Stimulated activated naive CD4-positive, alpha-beta T cell (primary cell): ENCODE results near the gene FAM120A.
"Not testable (repeated sequence)": the region's sequence is repeated elsewhere in the genome, so short reads cannot be mapped to it uniquely, and the experiment has no call there.

ENCODE experiments used
- DNase-seq, 6 experiments: peaks; one replicate each; lab custom pipeline; 2025; lab: John Stamatoyannopoulos, UW

The FAM120A gene

GRCh38 chr9:93450945-93451815, at the start of gene FAM120A:
TSS of gene FAM120A (plus strand) at chr9:93451685. CDS start at chr9:93451916, 231 bp downstream.
- DNase-seq: peak; percentile 52 to 74 (median 70)

- no peak for DNase-seq
Observed at GRCh38 chr9:93406371-93406770, 45.1 kb upstream of the FAM120A start.

- no peak for DNase-seq
Observed at GRCh38 chr9:93413530-93413929, 38.0 kb upstream of the FAM120A start.

GRCh38 chr9:93415176-93415690, 36.3 kb upstream of the FAM120A start:
- DNase-seq: no peak

- no peak for DNase-seq
Observed at GRCh38 chr9:93416530-93417235, 34.8 kb upstream of the FAM120A start.

- no peak for DNase-seq
Observed at GRCh38 chr9:93417538-93417937, 33.9 kb upstream of the FAM120A start.

- DNase-seq: no peak
Observed at GRCh38 chr9:93419023-93419422, 32.5 kb upstream of the FAM120A start.

- DNase-seq: no peak
Observed at GRCh38 chr9:93422977-93423616, 28.4 kb upstream of the FAM120A start.

GRCh38 chr9:93427655-93428379, 23.7 kb upstream of the FAM120A start:
- DNase-seq: no peak

- DNase-seq: no peak
Observed at GRCh38 chr9:93431539-93432105, 19.9 kb upstream of the FAM120A start.

- no peak for DNase-seq
Observed at GRCh38 chr9:93432964-93433363, 18.5 kb upstream of the FAM120A start.

- DNase-seq: no peak
Observed at GRCh38 chr9:93434056-93434455, 17.4 kb upstream of the FAM120A start.

- DNase-seq: no peak
Observed at GRCh38 chr9:93435386-93435785, 16.1 kb upstream of the FAM120A start.

GRCh38 chr9:93436218-93436617, 15.3 kb upstream of the FAM120A start:
- no peak for DNase-seq

- DNase-seq: no peak
Observed at GRCh38 chr9:93436655-93437407, 14.7 kb upstream of the FAM120A start.

GRCh38 chr9:93437996-93438395, 13.5 kb upstream of the FAM120A start:
- no peak for DNase-seq

GRCh38 chr9:93439301-93439700, 12.2 kb upstream of the FAM120A start:
- not testable (repeated sequence) for DNase-seq

- DNase-seq: no peak
Observed at GRCh38 chr9:93440896-93441580, 10.4 kb upstream of the FAM120A start.

- no peak for DNase-seq
Observed at GRCh38 chr9:93446073-93446472, 5.4 kb upstream of the FAM120A start.

GRCh38 chr9:93447655-93448054, 3.8 kb upstream of the FAM120A start:
- no peak for DNase-seq
